RCC 7860 (cell line): ENCODE measurements around the gene FAM3A.

Experiments used
- DNase-seq: peaks from one replicate; pipeline ENCODE4 v3.0.0-alpha.2; 2015; ENCODE audit warnings: low spot score
- FAIRE-seq: peaks from 2 replicates; lab custom pipeline; 2012; peaks lifted over from hg19 to GRCh38; lab: Jason Lieb, UNC

Gene FAM3A

GRCh38 chrX:154483325-154483724 lies 32.7 kb downstream of the FAM3A start:
- no peak for FAIRE-seq

GRCh38 chrX:154482786-154483185 lies 33.2 kb downstream of the FAM3A start:
- FAIRE-seq, result no peak
- DNase-seq, result no peak

More at GRCh38 chrX:154483325-154483724, 32.7 kb downstream of the FAM3A start:
- DNase-seq, result no peak

GRCh38 chrX:154481911-154482601 lies 34.0 kb downstream of the FAM3A start:
- no peak for FAIRE-seq

GRCh38 chrX:154481195-154481594 lies 34.8 kb downstream of the FAM3A start:
- no peak for FAIRE-seq
- DNase-seq, result no peak

More at GRCh38 chrX:154481911-154482601, 34.0 kb downstream of the FAM3A start:
- DNase-seq, result no peak

- FAIRE-seq, result no peak
- peak; percentile 74 for DNase-seq
Observed at GRCh38 chrX:154478728-154479622, 37.1 kb downstream of the FAM3A start, which contains the start of gene LAGE3. TSS of gene LAGE3 (minus strand) at chrX:154479281. CDS start at chrX:154478915, 366 bp downstream.

GRCh38 chrX:154477891-154478477 lies 38.0 kb downstream of the FAM3A start:
- DNase-seq (no peak), FAIRE-seq (no peak)

GRCh38 chrX:154476821-154477220 lies 39.2 kb downstream of the FAM3A start:
- DNase-seq, result peak; percentile 7
- FAIRE-seq, result no peak

- DNase-seq, result no peak
- no peak for FAIRE-seq
Observed at GRCh38 chrX:154473683-154474082, 42.3 kb downstream of the FAM3A start.

GRCh38 chrX:154472685-154473632 lies 43.1 kb downstream of the FAM3A start:
- no peak for DNase-seq
- no peak for FAIRE-seq

- FAIRE-seq, result no peak
Observed at GRCh38 chrX:154471839-154472684, 44.0 kb downstream of the FAM3A start.

GRCh38 chrX:154470914-154471568 lies 45.0 kb downstream of the FAM3A start:
- no peak for FAIRE-seq
- DNase-seq, result no peak

More at GRCh38 chrX:154471839-154472684, 44.0 kb downstream of the FAM3A start:
- no peak for DNase-seq

- FAIRE-seq (no peak), DNase-seq (no peak)
Observed at GRCh38 chrX:154470434-154470833, 45.6 kb downstream of the FAM3A start.

GRCh38 chrX:154469880-154470279 lies 46.2 kb downstream of the FAM3A start:
- no peak for DNase-seq
- no peak for FAIRE-seq

GRCh38 chrX:154469114-154469513 lies 46.9 kb downstream of the FAM3A start:
- DNase-seq (no peak), FAIRE-seq (no peak)

GRCh38 chrX:154468217-154468616 lies 47.8 kb downstream of the FAM3A start:
- no peak for FAIRE-seq
- no peak for DNase-seq

- FAIRE-seq (no peak), DNase-seq (no peak)
Observed at GRCh38 chrX:154467556-154467955, 48.5 kb downstream of the FAM3A start.

GRCh38 chrX:154466907-154467306 lies 49.1 kb downstream of the FAM3A start:
- FAIRE-seq, result no peak
- no peak for DNase-seq

GRCh38 chrX:154466036-154466435 lies 50.0 kb downstream of the FAM3A start:
- no peak for FAIRE-seq

GRCh38 chrX:154465601-154466000 lies 50.4 kb downstream of the FAM3A start:
- DNase-seq (no peak), FAIRE-seq (no peak)

More at GRCh38 chrX:154466036-154466435, 50.0 kb downstream of the FAM3A start:
- DNase-seq, result no peak
